ENCODE measurements around the gene MAGI1.

DNA sequence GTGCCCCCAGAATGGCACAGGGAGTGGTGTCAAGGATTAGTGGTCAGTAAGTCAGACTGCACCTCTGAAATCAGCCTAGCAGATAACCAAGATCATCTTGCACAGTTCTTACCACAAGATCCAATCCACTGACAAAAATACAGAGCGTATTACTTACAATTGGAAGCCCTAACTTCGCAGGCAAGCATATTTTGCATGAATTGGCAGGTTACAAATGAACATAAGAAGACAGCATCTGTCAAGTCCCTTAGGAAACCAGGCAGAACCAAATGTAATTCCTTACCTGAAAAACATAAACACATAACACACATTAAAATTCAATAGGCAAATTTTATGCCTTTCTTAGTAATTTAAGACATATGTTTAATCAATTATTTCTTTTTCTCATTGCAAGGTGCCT is 293.4 kb downstream of the MAGI1 start:
- TF ChIP-seq EZH2phosphoT487 (IDR thresholded peaks at IDR 0.05; ENCODE audit: borderline replicate concordance), result no peak
- no peak for TF ChIP-seq CTCF (conservative IDR thresholded peaks at IDR 0.05; ENCODE audit: low read length)

All from Loucy (cell line).